ENCODE data around the gene RYR2. TPM values are rescaled to one million over a fixed set of nuclear protein-coding genes. Genes with fewer than 3 reads are reported as not detected.

RYR2 gene
- total and polyA plus RNA-seq, 4 donors: 0.43 to 11.6 (median 2.0) TPM

GRCh38 chr1:237811633-237812032 lies 769.6 kb downstream of the RYR2 start:
- no peak for ATAC-seq (ENCODE audit: insufficient read depth, low FRiP score)
- 47 to 61% methylated on average over 5 of the region's 5 CpGs for WGBS, 2 donors
- H3K27me3 ChIP-seq (ENCODE audit: control insufficient read depth in 3 of 3, insufficient read depth in 3 of 3, low read length in 2 of 3): no peaks in the 10 kb centered on the region

DNA sequence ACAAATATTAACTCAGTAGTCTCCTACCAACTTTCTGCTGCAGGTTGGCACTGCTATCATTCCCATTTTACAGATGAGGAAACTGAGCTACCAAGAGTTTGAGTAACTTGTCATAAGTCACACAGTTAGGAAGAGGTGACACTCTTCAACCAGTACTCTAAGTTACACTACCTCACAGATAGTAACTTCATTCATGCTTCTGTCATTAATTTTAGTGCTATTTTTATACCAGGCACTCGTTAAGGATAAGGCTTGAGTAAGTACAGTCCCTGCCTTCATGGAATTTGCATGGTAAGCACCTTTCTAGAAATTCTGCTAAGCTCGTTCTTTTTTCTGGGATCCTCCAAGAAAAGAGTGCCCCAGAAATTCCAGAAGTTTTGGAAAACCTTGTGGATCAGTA lies 770.1 kb downstream of the RYR2 start:
- no peak for ATAC-seq (ENCODE audit: insufficient read depth, low FRiP score)
- no peak for TF ChIP-seq CTCF (IDR thresholded peaks at IDR 0.05; ENCODE audit: control extremely low read depth, extremely low read depth)
- peaks cover 0 to 4% (median 0%) of the 10 kb centered on the region in 4 donors for H3K36me3 ChIP-seq (ENCODE audit: control insufficient read depth in 4 of 4, insufficient read depth in 4 of 4, low read length in 4 of 4)
- no peak overlapping the region for H3K9ac ChIP-seq (ENCODE audit: insufficient read depth in 1 of 2, low read length in 2 of 2)
- DNase-seq: no peak
- no peaks in the 10 kb centered on the region for H3K9me3 ChIP-seq (ENCODE audit: control insufficient read depth in 4 of 4, insufficient read depth in 3 of 4, low read length in 3 of 4)
- peaks cover 0 to 7% (median 0%) of the 10 kb centered on the region in 5 donors for H3K4me1 ChIP-seq (ENCODE audit: control insufficient read depth in 5 of 5, insufficient read depth in 5 of 5, low read length in 5 of 5)
- peak overlapping the region in 1 of 2 donors; percentile 49 for H3K27ac ChIP-seq (ENCODE audit: low read depth in 1 of 2, low read length in 1 of 2)
- no peaks in the 10 kb centered on the region for H3K27me3 ChIP-seq (ENCODE audit: control insufficient read depth in 3 of 3, insufficient read depth in 3 of 3, low read length in 2 of 3)
- WGBS, 2 donors: 71 to 82% methylated on average over 2 of the region's 2 CpGs
- H3K4me3 ChIP-seq: no peak overlapping the region

More at GRCh38 chr1:237811633-237812032, 769.6 kb downstream of the RYR2 start:
- no peaks in the 10 kb centered on the region for H3K9me3 ChIP-seq (ENCODE audit: control insufficient read depth in 4 of 4, insufficient read depth in 3 of 4, low read length in 3 of 4)
- H3K4me1 ChIP-seq (ENCODE audit: control insufficient read depth in 5 of 5, insufficient read depth in 5 of 5, low read length in 5 of 5): peaks cover 0 to 7% (median 0%) of the 10 kb centered on the region in 5 donors
- no peak for TF ChIP-seq CTCF (IDR thresholded peaks at IDR 0.05; ENCODE audit: control extremely low read depth, extremely low read depth)
- H3K4me3 ChIP-seq: no peak overlapping the region
- no peak for DNase-seq
- peak overlapping the region in 1 of 2 donors; percentile 49 for H3K27ac ChIP-seq (ENCODE audit: low read depth in 1 of 2, low read length in 1 of 2)
- H3K36me3 ChIP-seq (ENCODE audit: control insufficient read depth in 4 of 4, insufficient read depth in 4 of 4, low read length in 4 of 4): peaks cover 0 to 4% (median 0%) of the 10 kb centered on the region in 4 donors
- no peak overlapping the region for H3K9ac ChIP-seq (ENCODE audit: insufficient read depth in 1 of 2, low read length in 2 of 2)

DNA sequence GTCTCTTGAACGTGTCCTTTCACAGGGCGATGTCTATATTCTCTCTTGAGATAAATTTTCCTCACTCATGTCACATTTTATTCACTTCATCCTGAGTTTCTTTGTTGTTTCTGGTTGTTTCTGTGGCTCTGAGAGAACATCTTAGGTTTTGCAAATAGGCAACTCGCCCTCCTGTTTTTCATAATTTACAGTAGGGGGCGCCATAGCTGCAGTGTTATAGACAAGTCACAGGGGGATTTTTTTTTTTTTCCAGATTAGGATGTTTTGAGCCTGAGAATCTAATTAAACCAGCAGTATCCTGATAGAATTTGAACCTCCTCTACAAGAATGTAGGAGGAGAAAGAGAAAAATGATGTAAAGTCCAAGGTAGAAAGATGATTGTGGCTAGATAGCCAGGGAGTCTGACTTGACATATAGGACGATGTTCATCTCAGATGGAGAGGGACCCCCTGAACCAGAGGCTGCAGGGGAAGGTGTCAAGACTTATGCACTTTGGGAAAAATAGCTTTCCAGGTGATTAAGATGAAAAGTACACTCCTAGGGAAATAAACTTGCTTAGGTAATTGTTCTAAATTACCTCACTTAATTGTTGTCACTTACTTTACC lies 772.4 kb downstream of the RYR2 start:
- Histone ChIP-seq H3K4me1 (ENCODE audit: control insufficient read depth in 5 of 5, insufficient read depth in 5 of 5, low read length in 5 of 5) (peaks cover 0 to 14% (median 0%) of the 10 kb centered on the region in 5 donors), H3K9ac (ENCODE audit: insufficient read depth in 1 of 2, low read length in 2 of 2) (no peak overlapping the region), H3K27me3 (ENCODE audit: control insufficient read depth in 3 of 3, insufficient read depth in 3 of 3, low read length in 2 of 3) (no peaks in the 10 kb centered on the region), H3K9me3 (ENCODE audit: control insufficient read depth in 4 of 4, insufficient read depth in 3 of 4, low read length in 3 of 4) (no peaks in the 10 kb centered on the region), H3K4me3 (no peak overlapping the region), H3K27ac (ENCODE audit: low read depth in 1 of 2, low read length in 1 of 2) (no peak overlapping the region), H3K36me3 (ENCODE audit: control insufficient read depth in 4 of 4, insufficient read depth in 4 of 4, low read length in 4 of 4) (peaks cover 0 to 4% (median 0%) of the 10 kb centered on the region in 4 donors)
- DNase-seq (peak in 2 of 3 donors; percentile 16 to 24), ATAC-seq (ENCODE audit: insufficient read depth, low FRiP score) (no peak)
- 43 to 44% methylated on average over 5 of the region's 5 CpGs for WGBS, 2 donors
- no peak for TF ChIP-seq CTCF (IDR thresholded peaks at IDR 0.05; ENCODE audit: control extremely low read depth, extremely low read depth)
